Activated naive CD4-positive, alpha-beta T cell treated with anti-CD3 and anti-CD28 coated beads, Interleukin-2, amount 50 U/mL, for 72 hours (primary cell): ENCODE data around the gene ITGA1. TPM values are rescaled to one million over a fixed set of nuclear protein-coding genes. Genes with fewer than 3 reads are reported as not detected.
"Not testable (repeated sequence)": the region's sequence is repeated elsewhere in the genome, so short reads cannot be mapped to it uniquely, and the experiment has no call there.

ENCODE experiments used
- ATAC-seq, 2 donors: fragments of 150-1000 bp; cut with Tn5 transposase; 2 replicates each; pipeline ENCODE4 v1.10.0; 2021; ENCODE audit warnings: mild to moderate bottlenecking in 2 of 2, moderate library complexity in 2 of 2
- DNase-seq, 2 donors: peaks; one replicate each; pipeline ENCODE4 v3.0.0; 2021 to 2022; ENCODE audit warnings: low spot score in 2 of 2
- H3K27ac Mint-ChIP-seq, 2 donors: one replicate each; pipeline ENCODE4 v1.8.0; 2022; ENCODE audit warnings: mild to moderate bottlenecking in 2 of 2, mixed read lengths in 2 of 2
- H3K36me3 Mint-ChIP-seq, 2 donors: one replicate each; pipeline ENCODE4 v1.8.0; 2022; ENCODE audit warnings: mixed read lengths in 2 of 2
- H3K9me3 Mint-ChIP-seq, 2 donors: one replicate each; pipeline ENCODE4 v1.8.0; 2022; ENCODE audit warnings: mixed read lengths in 2 of 2
- total RNA-seq, 2 donors: library from RNA; stranded (reverse); gene quantifications; one replicate each; pipeline ENCODE4 v1.2.3, GENCODE V29; 2022

The ITGA1 gene
- total RNA-seq, 2 donors from 2014 or later = 6.0 TPM

DNA sequence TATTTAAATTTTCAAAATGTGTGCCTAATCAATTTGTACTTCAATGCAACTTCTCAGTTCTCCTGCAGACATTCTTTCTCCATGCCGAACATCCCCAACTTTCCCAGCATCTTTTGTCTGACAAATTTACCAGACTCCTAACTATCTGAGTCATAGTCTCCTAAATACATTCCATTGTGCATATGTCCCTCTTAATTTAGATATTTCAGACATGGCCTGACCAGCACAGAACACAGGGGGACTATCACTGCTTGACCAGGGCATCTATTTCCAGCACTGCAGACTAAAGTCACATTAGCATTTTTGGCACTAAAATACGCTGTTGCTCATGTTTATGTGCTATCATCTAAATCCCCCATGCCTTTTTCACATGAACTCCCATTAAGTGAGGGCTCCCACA lies 71.9 kb downstream of the ITGA1 start:
- H3K9me3 Mint-ChIP-seq = no peaks in the 10 kb centered on the region
- DNase-seq (no peak), ATAC-seq (no peak)
- H3K36me3 Mint-ChIP-seq = no peaks in the 10 kb centered on the region
- H3K27ac Mint-ChIP-seq = no peak overlapping the region

DNA sequence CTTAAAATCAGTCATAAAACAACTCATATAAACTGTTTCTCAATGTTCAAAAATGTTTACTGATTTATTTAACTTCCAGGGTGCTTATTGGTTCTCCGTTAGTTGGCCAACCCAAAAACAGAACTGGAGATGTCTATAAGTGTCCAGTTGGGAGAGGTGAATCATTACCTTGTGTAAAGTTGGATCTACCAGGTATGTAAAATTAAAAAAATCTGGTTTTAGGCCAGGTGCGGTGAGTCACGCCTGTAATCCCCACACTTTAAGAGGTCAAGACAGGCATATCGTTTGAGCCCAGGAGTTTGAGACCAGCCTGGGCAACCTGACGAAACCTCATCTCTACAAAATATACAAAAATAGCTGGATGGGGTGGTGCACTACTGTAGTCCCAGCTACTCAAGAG lies 73.7 kb downstream of the ITGA1 start:
- ATAC-seq = no peak
- no peak overlapping the region for H3K27ac Mint-ChIP-seq

DNA sequence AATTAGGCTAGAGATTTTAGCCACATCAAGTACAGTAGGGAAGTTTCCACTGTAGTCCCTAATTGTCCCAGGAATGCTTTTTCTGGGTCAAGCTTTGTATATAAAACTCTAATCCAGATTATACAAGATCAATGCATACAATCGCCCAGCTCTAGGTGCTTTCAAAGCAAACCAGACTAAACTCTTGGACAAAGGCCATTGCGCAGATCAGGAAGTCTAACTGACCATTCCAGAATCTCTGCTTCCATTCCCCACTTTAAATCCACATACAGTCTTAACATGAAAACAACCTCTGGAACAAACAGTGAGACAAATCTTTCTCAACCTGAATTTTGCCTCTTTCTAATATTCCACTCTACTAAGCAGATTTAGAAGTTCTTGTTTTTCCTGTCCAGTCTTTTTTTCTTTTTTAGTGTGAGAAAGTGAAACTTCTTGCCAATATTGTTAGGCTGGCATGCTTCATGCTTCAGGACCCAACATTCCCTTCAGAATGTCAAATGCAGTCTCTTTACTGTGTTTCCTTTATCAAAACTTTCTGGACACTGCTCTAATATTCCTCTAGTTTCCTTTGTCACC lies 76.1 kb downstream of the ITGA1 start:
- ATAC-seq (no peak), DNase-seq (no peak)
- H3K27ac Mint-ChIP-seq = no peak overlapping the region
- H3K36me3 Mint-ChIP-seq = no peaks in the 10 kb centered on the region
- H3K9me3 Mint-ChIP-seq = no peaks in the 10 kb centered on the region

More for the DNA sequence above, 73.7 kb downstream of the ITGA1 start:
- H3K36me3 Mint-ChIP-seq = no peaks in the 10 kb centered on the region
- H3K9me3 Mint-ChIP-seq = no peaks in the 10 kb centered on the region
- no peak for DNase-seq

DNA sequence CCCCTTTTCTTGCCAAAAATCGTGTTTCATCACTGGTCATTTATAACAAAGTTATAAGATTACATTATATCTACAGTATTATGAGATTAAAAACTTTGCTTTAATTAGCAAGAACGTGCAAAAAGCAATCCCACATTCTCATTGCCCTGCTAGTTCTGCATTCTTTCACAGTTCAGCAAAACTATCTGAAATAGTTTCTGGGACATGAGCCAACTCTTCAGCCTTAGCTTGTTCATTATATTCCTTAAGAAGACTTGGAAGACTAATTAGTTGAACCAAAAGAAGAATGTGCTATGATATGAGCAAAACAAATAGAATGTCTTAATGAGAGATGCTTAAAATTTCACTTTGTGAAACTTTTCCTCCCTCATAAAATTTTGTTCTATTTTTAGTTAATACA lies 76.7 kb downstream of the ITGA1 start:
- DNase-seq (no peak), ATAC-seq (no peak)
- Mint-ChIP-seq H3K9me3 (no peaks in the 10 kb centered on the region), H3K36me3 (no peaks in the 10 kb centered on the region), H3K27ac (no peak overlapping the region)

DNA sequence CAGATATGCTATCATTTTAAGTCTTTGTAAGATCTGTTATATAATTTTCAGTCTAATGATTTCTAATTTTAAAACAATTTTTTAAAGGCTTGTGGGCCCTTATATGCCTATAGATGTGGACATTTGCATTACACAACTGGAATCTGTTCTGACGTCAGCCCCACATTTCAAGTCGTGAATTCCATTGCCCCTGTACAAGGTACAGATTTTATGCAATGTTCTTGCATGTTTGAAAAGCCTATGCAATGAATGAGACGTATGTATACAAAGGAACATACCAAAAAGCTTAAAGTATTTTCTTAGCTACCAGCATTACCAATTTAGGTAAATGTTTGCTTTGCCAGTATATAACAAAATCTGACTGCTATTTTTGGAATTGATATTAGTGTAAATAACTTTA lies 77.2 kb downstream of the ITGA1 start:
- Mint-ChIP-seq H3K36me3 (no peaks in the 10 kb centered on the region), H3K27ac (no peak overlapping the region), H3K9me3 (no peaks in the 10 kb centered on the region)
- no peak for DNase-seq
- ATAC-seq = no peak

DNA sequence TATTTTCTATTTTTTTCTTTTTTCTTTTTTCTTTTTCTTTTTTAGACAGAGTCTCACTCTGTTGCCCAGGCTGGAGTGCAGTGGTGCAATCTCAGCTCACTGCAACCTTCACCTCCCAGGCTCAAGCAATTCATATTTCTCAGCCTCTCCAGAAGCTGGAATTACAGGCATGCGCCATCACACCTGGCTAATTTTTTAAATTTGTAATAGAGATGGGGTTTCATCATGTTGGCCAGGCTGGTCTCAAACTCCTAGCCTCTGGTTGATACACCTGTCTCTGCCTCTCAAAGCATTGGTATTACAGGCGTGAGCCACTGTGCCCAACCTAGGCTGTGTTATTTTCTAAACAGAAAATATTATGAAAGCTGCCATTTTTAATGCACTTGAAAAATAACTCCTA lies 78.3 kb downstream of the ITGA1 start:
- H3K9me3 Mint-ChIP-seq, ATAC-seq, H3K36me3 Mint-ChIP-seq, DNase-seq, H3K27ac Mint-ChIP-seq: not testable (repeated sequence)

DNA sequence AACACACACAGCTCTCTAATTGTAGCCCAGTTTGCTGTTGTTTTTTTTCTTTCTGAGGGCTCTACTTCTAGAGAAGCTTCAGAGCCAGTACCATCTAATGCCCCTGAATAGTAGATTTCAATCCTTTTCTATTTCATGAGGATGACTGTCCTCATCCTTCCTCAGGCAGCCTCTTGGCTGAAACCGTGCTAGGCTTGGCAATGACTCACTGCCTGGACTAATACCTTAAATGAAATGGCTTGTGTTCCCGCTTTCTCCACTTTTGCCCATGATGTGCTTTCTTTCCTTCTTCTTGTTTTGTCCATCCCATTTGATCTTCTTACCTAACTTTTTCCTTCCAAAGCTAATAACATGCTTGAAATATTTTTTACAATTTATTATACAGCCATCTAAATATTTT lies 80.1 kb downstream of the ITGA1 start:
- peaks cover 0 to under 1% of the 10 kb centered on the region in 2 donors for H3K36me3 Mint-ChIP-seq
- DNase-seq (no peak), ATAC-seq (no peak)
- no peaks in the 10 kb centered on the region for H3K9me3 Mint-ChIP-seq
- no peak overlapping the region for H3K27ac Mint-ChIP-seq

DNA sequence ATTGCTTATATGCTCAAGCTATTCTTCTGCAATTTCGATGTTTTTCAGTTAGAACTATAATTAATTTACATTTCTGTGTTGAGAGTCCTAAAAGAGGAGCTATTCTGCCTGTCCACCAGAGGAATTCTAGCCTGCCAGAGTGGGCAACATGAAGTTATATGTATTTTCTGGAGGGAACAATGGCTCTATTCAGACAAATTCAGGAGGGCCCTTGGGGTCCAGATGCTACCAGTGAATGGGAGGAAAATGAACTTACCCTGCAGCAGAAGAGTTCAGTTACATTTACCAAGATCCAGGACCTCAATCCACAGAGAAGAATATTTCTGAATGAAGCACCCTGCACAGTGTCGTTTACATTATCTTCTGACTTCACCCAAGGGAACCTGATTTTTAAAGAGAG lies 80.7 kb downstream of the ITGA1 start:
- DNase-seq = no peak
- no peak for ATAC-seq
- Mint-ChIP-seq H3K9me3 (no peaks in the 10 kb centered on the region), H3K36me3 (peaks cover 0 to 7% of the 10 kb centered on the region in 2 donors), H3K27ac (no peak overlapping the region)

DNA sequence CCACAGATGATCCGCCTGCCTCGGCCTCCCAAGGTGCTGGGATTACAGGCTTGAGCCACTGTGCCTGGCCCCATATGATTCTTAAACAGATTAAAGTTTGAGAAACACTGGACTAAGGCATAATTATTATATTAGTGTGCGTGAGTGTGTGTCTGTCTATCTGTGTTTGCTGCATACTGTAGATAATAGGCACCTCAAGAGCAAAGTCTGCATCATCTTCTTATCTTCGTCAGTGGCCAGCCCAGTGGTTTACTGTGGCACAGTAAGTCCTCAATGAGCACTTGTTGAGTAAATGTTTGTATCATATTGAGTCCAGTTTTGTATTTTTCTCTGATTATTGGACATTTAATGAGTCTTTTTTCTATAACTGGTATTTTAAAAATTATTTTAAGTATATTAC lies 81.7 kb downstream of the ITGA1 start:
- DNase-seq (no peak), ATAC-seq (no peak)
- Mint-ChIP-seq H3K36me3 (peaks cover 0 to 9% of the 10 kb centered on the region in 2 donors), H3K27ac (no peak overlapping the region), H3K9me3 (no peaks in the 10 kb centered on the region)

DNA sequence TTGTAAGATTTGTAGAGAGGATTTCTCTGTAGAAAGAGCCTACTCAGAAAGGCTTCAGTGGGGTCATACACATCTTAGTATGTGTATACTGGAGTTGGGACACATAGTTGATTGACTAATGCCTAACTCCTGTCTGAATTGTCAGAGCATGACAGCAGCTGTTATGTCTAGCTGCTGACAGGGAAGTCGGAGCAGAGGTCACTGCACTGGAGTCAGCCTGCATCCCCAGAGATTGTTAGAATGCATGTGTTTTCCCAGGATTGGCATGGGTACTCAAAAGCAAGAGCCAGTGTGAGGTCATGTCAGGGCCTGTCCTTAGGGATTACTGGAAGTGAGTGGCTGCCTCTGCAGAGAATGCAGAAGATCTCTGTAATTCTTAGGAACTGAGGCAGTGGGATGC lies 82.7 kb downstream of the ITGA1 start:
- Mint-ChIP-seq H3K36me3 (peaks cover 0 to 9% of the 10 kb centered on the region in 2 donors), H3K9me3 (no peaks in the 10 kb centered on the region), H3K27ac (no peak overlapping the region)
- DNase-seq (no peak), ATAC-seq (no peak)

DNA sequence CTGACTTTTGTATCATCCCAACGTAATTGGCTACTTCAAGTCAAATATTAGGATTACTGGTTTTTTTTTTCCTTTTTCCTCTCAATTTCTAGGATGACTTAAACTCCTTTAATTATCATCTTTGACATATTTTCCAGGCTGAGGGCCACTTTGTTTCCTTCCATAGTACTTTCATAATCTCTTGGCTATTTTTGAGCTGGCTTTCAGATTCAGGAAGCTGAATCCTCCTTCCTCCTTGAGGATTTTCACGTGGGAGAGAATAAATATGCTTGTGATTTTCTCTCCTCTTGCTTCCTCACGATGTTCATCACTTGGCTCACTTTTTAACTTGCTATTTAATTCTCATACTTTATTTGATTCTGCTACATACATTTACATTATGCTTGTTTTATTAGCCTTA lies 88.1 kb downstream of the ITGA1 start:
- no peak overlapping the region for H3K27ac Mint-ChIP-seq
- peaks cover 0 to 9% of the 10 kb centered on the region in 2 donors for H3K36me3 Mint-ChIP-seq
- H3K9me3 Mint-ChIP-seq = no peaks in the 10 kb centered on the region
- DNase-seq (no peak), ATAC-seq (no peak)

DNA sequence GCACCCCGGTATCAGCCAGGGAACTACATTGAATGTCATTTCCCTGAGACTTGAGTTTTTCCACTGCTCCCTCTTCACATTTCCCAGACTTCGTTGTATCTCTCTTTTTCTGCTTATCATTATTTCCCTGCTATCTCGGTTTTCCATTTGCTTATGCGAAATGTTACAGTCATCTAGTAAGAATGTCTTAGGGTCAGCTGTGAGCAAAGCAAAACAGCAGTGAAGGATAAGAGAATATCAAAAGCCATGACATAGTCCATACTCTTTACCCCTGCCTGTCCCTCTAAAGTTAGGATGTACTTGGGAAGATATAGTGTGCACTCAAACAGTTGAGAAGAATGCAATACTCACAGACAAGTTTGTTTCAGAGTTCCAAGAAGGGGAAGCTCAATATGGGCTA lies 88.7 kb downstream of the ITGA1 start:
- ATAC-seq (no peak), DNase-seq (no peak)
- no peaks in the 10 kb centered on the region for H3K9me3 Mint-ChIP-seq
- H3K36me3 Mint-ChIP-seq = peaks cover 0 to 9% of the 10 kb centered on the region in 2 donors
- no peak overlapping the region for H3K27ac Mint-ChIP-seq

DNA sequence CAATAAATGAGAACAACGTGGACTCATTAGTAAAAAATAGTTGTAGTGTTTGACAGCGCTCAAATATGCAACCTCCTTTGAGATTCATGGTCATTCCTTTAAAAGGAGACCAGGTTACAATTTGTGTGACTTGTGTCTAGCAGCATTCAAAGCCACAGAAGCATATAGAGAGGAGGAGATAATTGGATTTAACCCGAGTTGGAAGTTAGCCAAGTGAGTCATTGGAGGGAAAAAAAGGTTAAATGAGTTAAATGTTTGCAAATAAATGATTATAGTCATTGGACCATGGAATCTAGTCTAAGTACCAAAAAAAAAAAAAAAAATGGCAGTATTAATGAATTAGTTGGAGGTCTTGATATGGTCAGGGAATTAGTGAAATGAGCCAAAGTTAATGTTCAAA lies 90.9 kb downstream of the ITGA1 start:
- ATAC-seq = no peak
- no peak for DNase-seq
- Mint-ChIP-seq H3K9me3 (no peaks in the 10 kb centered on the region), H3K27ac (no peak overlapping the region), H3K36me3 (peaks cover 0 to under 1% of the 10 kb centered on the region in 2 donors)

DNA sequence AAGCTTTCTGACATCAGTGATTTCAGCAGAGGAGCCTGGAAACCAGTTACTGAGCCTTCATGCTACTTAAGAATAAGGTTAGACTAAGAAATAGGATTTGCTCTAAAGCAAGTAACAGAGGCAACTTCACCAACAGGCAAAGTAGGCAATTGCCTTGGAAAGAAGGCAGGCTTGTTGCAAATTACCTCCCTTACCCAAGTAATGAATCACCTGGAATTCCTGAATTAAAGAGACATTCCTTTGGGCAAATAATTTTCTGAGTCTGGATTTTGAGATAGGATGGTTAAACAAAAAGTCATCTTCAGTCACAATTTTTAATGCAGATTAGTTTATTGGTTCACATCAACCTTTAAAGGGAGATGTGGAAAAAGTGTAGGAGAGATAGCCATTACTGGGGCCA lies 92.8 kb downstream of the ITGA1 start:
- ATAC-seq = no peak
- DNase-seq = no peak
- Mint-ChIP-seq H3K9me3 (no peaks in the 10 kb centered on the region), H3K27ac (no peak overlapping the region), H3K36me3 (no peaks in the 10 kb centered on the region)

DNA sequence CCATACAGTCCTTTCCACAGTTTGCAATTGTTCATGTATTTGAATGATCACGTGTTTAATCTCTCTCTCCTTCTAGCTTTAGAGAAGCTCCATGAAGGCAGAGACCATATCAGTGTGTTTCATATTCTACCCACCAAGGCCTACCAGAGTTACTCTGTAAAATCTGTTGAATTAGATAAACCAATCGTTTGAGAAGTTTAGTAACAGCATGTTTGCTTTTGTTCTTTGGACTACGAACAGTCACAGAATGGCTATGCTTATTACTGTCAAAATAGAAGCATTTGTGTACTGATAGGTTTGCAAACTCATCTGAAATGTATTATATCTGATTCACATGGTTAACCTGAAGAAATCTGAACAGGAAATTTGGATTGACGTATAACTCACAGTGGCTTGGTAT lies 93.8 kb downstream of the ITGA1 start:
- DNase-seq = no peak
- H3K9me3 Mint-ChIP-seq = no peaks in the 10 kb centered on the region
- H3K27ac Mint-ChIP-seq = no peak overlapping the region
- no peak for ATAC-seq
- no peaks in the 10 kb centered on the region for H3K36me3 Mint-ChIP-seq

DNA sequence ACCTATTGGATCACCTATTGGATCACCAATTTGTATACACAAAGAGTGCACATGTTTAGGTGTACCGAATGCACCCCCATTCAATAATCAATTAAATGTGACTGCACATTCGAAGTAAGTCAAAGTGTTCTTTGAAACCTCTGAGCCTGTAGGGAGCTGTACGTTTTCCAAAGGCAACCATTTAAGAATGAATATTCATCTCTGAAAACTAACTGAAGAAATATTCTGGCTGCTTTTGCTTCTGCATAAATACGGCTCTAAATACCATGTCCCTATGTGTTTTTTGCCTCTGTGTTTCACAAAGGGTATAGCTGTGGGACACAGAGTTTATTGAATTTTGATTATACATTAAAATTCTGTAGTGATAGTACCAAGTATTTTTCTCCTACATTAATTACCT lies 95.4 kb downstream of the ITGA1 start:
- DNase-seq = no peak
- no peaks in the 10 kb centered on the region for H3K9me3 Mint-ChIP-seq
- ATAC-seq = no peak
- no peak overlapping the region for H3K27ac Mint-ChIP-seq
- peaks cover 0 to 7% of the 10 kb centered on the region in 2 donors for H3K36me3 Mint-ChIP-seq

DNA sequence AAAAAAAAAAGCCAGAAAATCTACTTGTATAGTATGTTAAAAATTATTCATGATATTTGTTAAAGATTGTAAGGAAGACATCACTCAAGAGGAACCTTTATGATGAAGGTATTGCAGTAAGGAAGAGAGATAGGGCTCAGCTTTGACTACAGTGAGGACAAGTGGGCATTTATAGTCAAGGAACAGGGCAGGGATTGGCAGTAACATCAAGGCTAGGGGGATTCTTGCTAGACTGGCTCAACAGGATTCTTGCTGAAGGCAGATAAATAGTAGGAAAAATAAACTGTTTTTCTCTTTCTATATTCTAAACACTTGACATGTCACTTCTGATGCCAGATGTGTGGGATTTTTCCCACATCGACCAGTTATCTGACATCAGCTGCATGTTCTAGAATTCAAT lies 96.7 kb downstream of the ITGA1 start:
- ATAC-seq = no peak
- Mint-ChIP-seq H3K27ac (no peak overlapping the region), H3K36me3 (peaks cover 0 to 7% of the 10 kb centered on the region in 2 donors), H3K9me3 (no peaks in the 10 kb centered on the region)
- no peak for DNase-seq

DNA sequence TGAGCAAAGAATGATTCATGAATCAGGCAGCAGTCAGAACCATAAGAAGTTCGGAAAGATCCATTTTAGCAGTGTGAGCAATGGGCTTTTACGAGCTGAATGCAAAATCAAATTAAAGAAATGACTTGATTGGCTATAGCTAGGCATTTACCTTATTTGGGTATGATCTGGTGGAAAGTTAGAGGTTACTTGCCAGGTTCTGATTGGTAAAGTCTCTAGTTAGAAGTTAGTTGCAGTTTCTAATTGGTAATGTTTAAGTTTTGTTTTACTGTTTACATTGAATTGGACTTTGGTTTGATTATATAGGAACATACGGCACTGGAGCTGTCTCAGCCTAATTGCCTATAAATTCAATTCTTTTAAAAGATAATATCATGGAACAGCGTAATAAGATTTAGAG lies 97.9 kb downstream of the ITGA1 start:
- no peak for ATAC-seq
- Mint-ChIP-seq H3K36me3 (peaks cover 0 to 7% of the 10 kb centered on the region in 2 donors), H3K9me3 (no peaks in the 10 kb centered on the region), H3K27ac (no peak overlapping the region)
- no peak for DNase-seq

DNA sequence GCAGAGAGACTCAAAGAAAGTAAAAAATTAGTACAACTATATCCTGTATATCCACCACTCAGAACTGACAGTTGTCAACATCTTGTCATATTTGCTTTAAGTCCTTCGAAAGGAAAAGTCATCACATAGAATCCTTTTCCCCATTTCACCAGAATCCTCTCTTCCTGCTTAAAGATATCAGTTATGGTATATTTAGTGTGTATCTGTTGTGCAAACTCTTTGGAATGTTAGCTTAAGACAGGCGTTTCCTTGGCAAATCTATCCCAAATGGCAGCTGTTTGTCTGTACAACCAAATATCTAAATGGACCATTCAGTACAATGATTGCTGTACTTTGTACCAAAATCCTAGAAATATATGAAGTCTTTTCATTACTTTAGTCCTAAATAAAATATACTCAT lies 98.5 kb downstream of the ITGA1 start:
- peaks cover 0 to 7% of the 10 kb centered on the region in 2 donors for H3K36me3 Mint-ChIP-seq
- no peak for DNase-seq
- no peaks in the 10 kb centered on the region for H3K9me3 Mint-ChIP-seq
- no peak overlapping the region for H3K27ac Mint-ChIP-seq
- ATAC-seq = no peak
